ENCODE data around the gene WDSUB1. TPM values are rescaled to one million over a fixed set of nuclear protein-coding genes. Genes with fewer than 3 reads are reported as not detected.
A peak's percentile ranks its signal among the peaks of the same experiment; 100 is the strongest.

Gene WDSUB1
- total RNA-seq, 1 donor = 9.1 TPM

GRCh38 chr2:159192371-159192918 lies 94.1 kb downstream of the WDSUB1 start:
- no peak for DNase-seq (ENCODE audit: low read depth)
- no peak for TF ChIP-seq CTCF (IDR thresholded peaks at IDR 0.05; ENCODE audit: insufficient read depth, low read length)
- no peak overlapping the region for H3K4me3 ChIP-seq (ENCODE audit: low read depth, low read length)

- H3K4me3 ChIP-seq (ENCODE audit: low read depth, low read length) = no peak overlapping the region
- no peak for TF ChIP-seq CTCF (IDR thresholded peaks at IDR 0.05; ENCODE audit: insufficient read depth, low read length)
- no peak for DNase-seq (ENCODE audit: low read depth)
These were observed 98.1 kb downstream of the WDSUB1 start for GRCh38 chr2:159188449-159188848.

- no peak for TF ChIP-seq CTCF (IDR thresholded peaks at IDR 0.05; ENCODE audit: insufficient read depth, low read length)
- H3K4me3 ChIP-seq (ENCODE audit: low read depth, low read length) = no peak overlapping the region
- peak; percentile 43 for DNase-seq (ENCODE audit: low read depth)
These were observed 99.4 kb downstream of the WDSUB1 start for GRCh38 chr2:159187106-159187505.

GRCh38 chr2:159186462-159186861 lies 100.0 kb downstream of the WDSUB1 start:
- DNase-seq (ENCODE audit: low read depth) = no peak
- no peak for TF ChIP-seq CTCF (IDR thresholded peaks at IDR 0.05; ENCODE audit: insufficient read depth, low read length)
- no peak overlapping the region for H3K4me3 ChIP-seq (ENCODE audit: low read depth, low read length)

Small RNA genes within 50 kb of the gene (small RNA-seq; reads per million reads assigned to genes)
- not detected for gene MIR6888

Measured in fibroblast of the aortic adventitia (primary cell).